PFSK-1 (cell line): ENCODE data around the gene BABAM1.

Experiments
- FOXP2 ChIP-seq: optimal IDR thresholded peaks from 2 replicates; pipeline ENCODE3; 2011; ENCODE audit warnings: borderline replicate concordance, control low read depth, inconsistent platforms; ENCODE audit not compliant: insufficient read depth; ENCODE audit errors: extremely low read length, extremely low read depth
- POLR2AphosphoS5 ChIP-seq: IDR thresholded peaks from 2 replicates; pipeline ENCODE4 v1.6.1; 2012; ENCODE audit warnings: low read depth, mild to moderate bottlenecking, control low read depth, low read length, moderate library complexity
- REST ChIP-seq, 2 experiments: IDR thresholded peaks; 2 replicates each; pipeline versions ENCODE4 v1.6.1 to v1.8.0; 2011 to 2012; ENCODE audit warnings: low read depth in 2 of 2, low read length in 2 of 2, control low read depth in 1 of 2, inconsistent platforms in 1 of 2, mild to moderate bottlenecking in 1 of 2, moderate library complexity in 1 of 2; ENCODE audit not compliant: insufficient read depth in 1 of 2
- SIN3A ChIP-seq: IDR thresholded peaks from 2 replicates; pipeline ENCODE4 v1.6.1; 2012; ENCODE audit warnings: mild to moderate bottlenecking, low read length, moderate library complexity, borderline replicate concordance; ENCODE audit not compliant: insufficient read depth
- TAF1 ChIP-seq: IDR thresholded peaks from 2 replicates; pipeline ENCODE4 v1.6.1; 2012; ENCODE audit warnings: low read length, control low read depth, borderline replicate concordance; ENCODE audit not compliant: insufficient read depth

GRCh38 chr19:17237747-17238706, 29.2 kb upstream of the BABAM1 start:
- TF ChIP-seq REST (IDR thresholded peaks at IDR 0.05; ENCODE audit: insufficient read depth in 1 of 2, low read depth in 2 of 2, low read length in 2 of 2) = no peak
- no peak for TF ChIP-seq POLR2AphosphoS5
- TF ChIP-seq TAF1 = no peak
- TF ChIP-seq FOXP2 = no peak
- TF ChIP-seq SIN3A = no peak
